PC-9 (cell line): Measurements from ENCODE around the gene CEP89. TPM values are rescaled to one million over a fixed set of nuclear protein-coding genes. Genes with fewer than 3 reads are reported as not detected.
"Not testable (repeated sequence)": the region's sequence is repeated elsewhere in the genome, so short reads cannot be mapped to it uniquely, and the experiment has no call there.

Source experiments
- BruUV-seq: library from RNA; stranded (reverse); fragments of 400-500 nt; replicated peaks from 2 replicates; lab custom pipeline; 2021; lab: Mats Ljungman, UMichigan
- CTCF ChIA-PET: fragments of 300-600 bp; sonication (Branson Sonifier 250); formaldehyde crosslinking; loops from one replicate; lab custom pipeline; 2022; ENCODE audit warnings: antibody characterized with exemption; lab: Charles Lee
- POLR2A ChIA-PET: fragments of 300-600 bp; sonication (Branson Sonifier 250); formaldehyde crosslinking; loops from one replicate; lab custom pipeline; 2022; ENCODE audit warnings: antibody characterized with exemption; ENCODE audit not compliant: unreplicated experiment; lab: Charles Lee
- DNase-seq, 2 experiments: peaks; one replicate each; pipeline versions ENCODE4 v3.0.0 to v3.0.0-alpha.2; 2015 to 2022; ENCODE audit warnings: mixed read lengths in 1 of 2
- H2AFZ ChIP-seq: fragments of 200-600 bp; sonication (generic); 2 replicates; pipeline ENCODE4 v1.8.1; 2017; ENCODE audit warnings: antibody characterized with exemption
- H3F3A ChIP-seq: fragments of 200-600 bp; sonication (generic); 2 replicates; pipeline ENCODE4 v1.8.1; 2017; ENCODE audit warnings: antibody characterized with exemption, mild to moderate bottlenecking, low read depth; ENCODE audit not compliant: insufficient read depth
- H3K27ac ChIP-seq: fragments of 200-600 bp; sonication (generic); 2 replicates; pipeline ENCODE4 v1.6.1; 2016; ENCODE audit warnings: mixed run types
- H3K27me3 ChIP-seq: fragments of 200-600 bp; sonication (generic); 2 replicates; pipeline ENCODE4 v1.6.1; 2016; ENCODE audit warnings: low read depth, mixed run types; ENCODE audit not compliant: insufficient read depth
- H3K36me3 ChIP-seq: fragments of 200-600 bp; sonication (generic); 2 replicates; pipeline ENCODE4 v1.6.1; 2016; ENCODE audit warnings: low read depth, mixed run types
- H3K4me1 ChIP-seq: fragments of 200-600 bp; sonication (generic); replicated peaks from 2 replicates; pipeline ENCODE4 v1.6.1; 2016; ENCODE audit warnings: mixed run types; ENCODE audit not compliant: insufficient read depth
- H3K4me2 ChIP-seq: fragments of 200-600 bp; sonication (generic); 2 replicates; pipeline ENCODE4 v1.6.1; 2017; ENCODE audit warnings: mixed run types
- H3K4me3 ChIP-seq: fragments of 200-600 bp; sonication (generic); 2 replicates; pipeline ENCODE4 v1.6.1; 2016; ENCODE audit warnings: mixed run types
- H3K79me2 ChIP-seq: fragments of 200-600 bp; sonication (generic); 2 replicates; pipeline ENCODE4 v1.6.1; 2017; ENCODE audit warnings: low read depth, mixed run types
- H3K9me2 ChIP-seq: fragments of 200-600 bp; sonication (generic); 2 replicates; pipeline ENCODE4 v1.8.1; 2017; ENCODE audit warnings: mild to moderate bottlenecking; ENCODE audit not compliant: insufficient read depth
- H3K9me3 ChIP-seq: fragments of 200-600 bp; sonication (generic); 2 replicates; pipeline ENCODE4 v1.8.1; 2016; ENCODE audit warnings: low read depth; ENCODE audit not compliant: insufficient read depth
- H4K20me1 ChIP-seq: fragments of 200-600 bp; sonication (generic); 2 replicates; pipeline ENCODE4 v1.8.1; 2017; ENCODE audit not compliant: insufficient read depth
- CTCF ChIP-seq: fragments of 200-600 bp; sonication (generic); conservative IDR thresholded peaks from 2 replicates; pipeline ENCODE4 v1.6.1; 2017; ENCODE audit warnings: mixed run types, antibody characterized with exemption, mild to moderate bottlenecking, moderate library complexity
- EZH2 ChIP-seq: fragments of 200-600 bp; sonication (generic); IDR thresholded peaks from 2 replicates; pipeline ENCODE4 v1.8.0; 2017; ENCODE audit warnings: antibody characterized with exemption, low read depth
- intact Hi-C: fragments of 100-400 bp; cut with micrococcal nuclease; formaldehyde crosslinking; loops from one replicate; pipeline ENCODE4 v1.10.0; 2022; ENCODE audit not compliant: unreplicated experiment
- total RNA-seq: library from RNA; stranded (reverse); gene quantifications from 2 replicates; pipeline ENCODE4 v1.2.3, GENCODE V29; 2021

Gene CEP89
- total RNA-seq, 1 experiment from 2014 or later, result 33.6 TPM

GRCh38 chr19:32852216-32852615 is 119.5 kb downstream of the CEP89 start:
- no peaks in the 10 kb centered on the region for H3K4me1 ChIP-seq
- TF ChIP-seq CTCF (no peak), EZH2 (no peak)
- intact Hi-C loops, result no loop called here
- ChIA-PET POLR2A (no interaction called here), CTCF (no interaction called here)
- no peak overlapping the region for H3K4me2 ChIP-seq
- no peak overlapping the region for H3K4me3 ChIP-seq
- BruUV-seq, result no TSS peak
- no peaks in the 10 kb centered on the region for H3F3A ChIP-seq
- no peaks in the 10 kb centered on the region for H4K20me1 ChIP-seq
- H3K36me3 ChIP-seq, result no peaks in the 10 kb centered on the region
- H3K79me2 ChIP-seq, result no peaks in the 10 kb centered on the region
- no peak overlapping the region for H2AFZ ChIP-seq
- H3K27ac ChIP-seq, result no peak overlapping the region
- DNase-seq, result no peak
- H3K9me2 ChIP-seq, result no peaks in the 10 kb centered on the region
- no peaks in the 10 kb centered on the region for H3K9me3 ChIP-seq
- H3K27me3 ChIP-seq, result no peaks in the 10 kb centered on the region

DNA sequence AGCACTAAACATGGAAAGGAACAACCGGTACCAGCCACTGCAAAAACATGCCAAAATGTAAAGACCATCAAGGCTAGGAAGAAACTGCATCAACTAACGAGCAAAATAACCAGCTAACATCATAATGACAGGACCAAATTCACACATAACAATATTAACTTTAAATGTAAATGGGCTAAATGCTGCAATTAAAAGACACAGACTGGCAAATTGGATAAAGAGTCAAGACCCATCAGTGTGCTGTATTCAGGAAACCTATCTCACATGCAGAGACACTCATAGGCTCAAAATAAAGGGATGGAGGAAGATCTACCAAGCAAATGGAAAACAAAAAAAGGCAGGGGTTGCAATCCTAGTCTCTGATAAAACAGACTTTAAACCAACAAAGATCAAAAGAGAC is 123.7 kb downstream of the CEP89 start:
- POLR2A ChIA-PET, intact Hi-C loops, H3K79me2 ChIP-seq, CTCF ChIA-PET, BruUV-seq, H4K20me1 ChIP-seq, H3K4me1 ChIP-seq, H3K36me3 ChIP-seq, DNase-seq, H3K9me2 ChIP-seq, H3K4me2 ChIP-seq, H3K27me3 ChIP-seq, H3K27ac ChIP-seq, H3F3A ChIP-seq, H3K9me3 ChIP-seq, H3K4me3 ChIP-seq, H2AFZ ChIP-seq: not testable (repeated sequence)

GRCh38 chr19:32843716-32844245 is 128.0 kb downstream of the CEP89 start:
- H3K36me3 ChIP-seq, result no peaks in the 10 kb centered on the region
- no peak overlapping the region for H2AFZ ChIP-seq
- no peak overlapping the region for H3K4me2 ChIP-seq
- H3K4me3 ChIP-seq, result no peak overlapping the region
- TF ChIP-seq CTCF, result no peak
- no peak for TF ChIP-seq EZH2
- no peaks in the 10 kb centered on the region for H3F3A ChIP-seq
- no peak overlapping the region for H3K27ac ChIP-seq
- no peaks in the 10 kb centered on the region for H3K4me1 ChIP-seq
- no peaks in the 10 kb centered on the region for H3K9me2 ChIP-seq
- CTCF ChIA-PET, result no interaction called here
- H3K9me3 ChIP-seq, result no peaks in the 10 kb centered on the region; the same call in 1 of the 2 replicates
- no TSS peak for BruUV-seq
- H4K20me1 ChIP-seq, result no peaks in the 10 kb centered on the region
- POLR2A ChIA-PET, result no interaction called here
- no peaks in the 10 kb centered on the region for H3K79me2 ChIP-seq
- intact Hi-C loops, result no loop called here
- DNase-seq, result no peak
- H3K27me3 ChIP-seq, result no peaks in the 10 kb centered on the region

- POLR2A ChIA-PET, result no interaction called here
- intact Hi-C loops, result no loop called here
- no TSS peak for BruUV-seq
- DNase-seq, result no peak
- Histone ChIP-seq H3K4me2 (no peak overlapping the region), H3K27me3 (no peaks in the 10 kb centered on the region), H3K4me3 (no peak overlapping the region), H3K27ac (no peak overlapping the region), H3K36me3 (no peaks in the 10 kb centered on the region), H4K20me1 (no peaks in the 10 kb centered on the region), H3K79me2 (no peaks in the 10 kb centered on the region), H2AFZ (no peak overlapping the region), H3K9me2 (no peaks in the 10 kb centered on the region), H3F3A (no peaks in the 10 kb centered on the region), H3K4me1 (no peaks in the 10 kb centered on the region), H3K9me3 (no peaks in the 10 kb centered on the region; the same call in 1 of the 2 replicates)
- TF ChIP-seq EZH2 (no peak), CTCF (no peak)
- CTCF ChIA-PET, result no interaction called here
Measured at GRCh38 chr19:32842061-32842460, 129.7 kb downstream of the CEP89 start.
